Natural killer cell (primary cell): ENCODE measurements around the gene CTIF. TPM values are rescaled to one million over a fixed set of nuclear protein-coding genes. Genes with fewer than 3 reads are reported as not detected.

ENCODE experiments used
- ATAC-seq, 3 donors: fragments of 150-1000 bp in 2 of 3; fragments of 200-7000 bp in 1 of 3; cut with Tn5 transposase; 1 replicate in 1 of 3; 2 replicates in 2 of 3; pipeline ENCODE4 v1.10.0; 2021; ENCODE audit warnings: mild to moderate bottlenecking in 2 of 3, moderate library complexity in 2 of 3
- DNase-seq, 2 donors: peaks; one replicate each; pipeline versions ENCODE4 v3.0.0 to v3.0.0-alpha.2; 2013 to 2021; ENCODE audit warnings: mixed read lengths in 1 of 2
- H3K27ac ChIP-seq: one replicate; pipeline ENCODE4 v1.5.1; 2013; ENCODE audit warnings: mild to moderate bottlenecking, low read length
- H3K27me3 ChIP-seq: one replicate; pipeline ENCODE4 v1.6.1; 2013; ENCODE audit warnings: low read length; ENCODE audit not compliant: control insufficient read depth, insufficient read depth
- H3K36me3 ChIP-seq: one replicate; pipeline ENCODE4 v1.6.1; 2013; ENCODE audit warnings: low read length; ENCODE audit not compliant: control insufficient read depth, insufficient read depth
- H3K4me1 ChIP-seq: one replicate; pipeline ENCODE4 v1.6.1; 2013; ENCODE audit warnings: low read length; ENCODE audit not compliant: control insufficient read depth, insufficient read depth
- H3K4me3 ChIP-seq: one replicate; pipeline ENCODE4 v1.5.1; 2013; ENCODE audit warnings: low read length
- H3K9me3 ChIP-seq: one replicate; pipeline ENCODE4 v1.6.1; 2013; ENCODE audit warnings: low read length; ENCODE audit not compliant: control insufficient read depth, insufficient read depth
- H3K27ac Mint-ChIP-seq, 2 donors: one replicate each; pipeline ENCODE4 v1.8.0; 2022; ENCODE audit warnings: mild to moderate bottlenecking in 2 of 2, mixed read lengths in 2 of 2, moderate library complexity in 1 of 2
- H3K27me3 Mint-ChIP-seq, 2 donors: one replicate each; pipeline ENCODE4 v1.8.0; 2022; ENCODE audit warnings: low read depth in 2 of 2, mixed read lengths in 2 of 2
- H3K36me3 Mint-ChIP-seq: one replicate; pipeline ENCODE4 v1.8.0; 2022; ENCODE audit warnings: mixed read lengths
- H3K4me1 Mint-ChIP-seq, 2 donors: one replicate each; pipeline ENCODE4 v1.8.0; 2022; ENCODE audit warnings: mixed read lengths in 2 of 2
- H3K4me3 Mint-ChIP-seq: one replicate; pipeline ENCODE4 v1.8.0; 2022; ENCODE audit warnings: mild to moderate bottlenecking, moderate library complexity, mixed read lengths
- H3K9me3 Mint-ChIP-seq, 2 donors: one replicate each; pipeline ENCODE4 v1.8.0; 2022; ENCODE audit warnings: mixed read lengths in 2 of 2
- WGBS: methylation state at CpG from one replicate; pipeline ENCODE4 v1.1.7; 2013; ENCODE audit warnings: missing lambda C conversion rate; ENCODE audit not compliant: insufficient coverage; 5-methylcytosine and 5-hydroxymethylcytosine counted together
- intact Hi-C: fragments of 100-400 bp; cut with micrococcal nuclease; formaldehyde crosslinking; loops from one replicate; pipeline ENCODE4 v1.14.2; 2022
- total RNA-seq, 4 donors: library from RNA; stranded (reverse); fragments of 120-200 nt in 1 of 4; gene quantifications; one replicate each; pipeline versions ENCODE4 v1.2.3 to v1.2.4, GENCODE V29; 2013 to 2022
- TF ChIP-seq, protein P1 (sequence below): fragments of 200-600 bp; IDR thresholded peaks from one replicate; pipeline ENCODE4 v1.8.0; 2022; ENCODE audit warnings: antibody characterized with exemption

Gene CTIF
- total RNA-seq, 3 donors from 2014 or later (not counting 1 experiment from before 2014, with no cell fraction given): 6.9 to 10.2 (median 8.2) TPM

DNA sequence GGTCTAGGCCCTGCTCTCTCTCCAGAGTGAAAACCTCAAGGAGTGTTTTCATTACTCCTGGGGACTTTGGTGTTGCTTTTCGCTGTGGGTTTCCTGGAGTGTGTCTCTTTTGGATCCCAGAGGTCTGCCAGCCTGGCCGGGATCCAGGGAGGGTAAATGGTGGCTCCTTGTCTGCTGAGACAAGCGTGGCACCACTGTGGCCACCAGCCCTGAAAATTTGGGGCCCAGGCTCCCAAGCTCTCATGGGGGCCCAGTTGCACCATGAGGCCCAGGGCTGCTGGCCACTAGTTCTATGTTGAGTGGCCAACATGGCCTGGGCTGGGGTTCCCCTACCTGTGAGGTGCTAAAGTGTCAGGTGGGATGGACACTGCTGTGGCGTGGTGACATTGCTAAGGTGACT lies 144.8 kb downstream of the CTIF start:
- Mint-ChIP-seq H3K27me3 (no peaks in the 10 kb centered on the region), H3K36me3 (no peaks in the 10 kb centered on the region), H3K4me3 (no peak overlapping the region), H3K9me3 (no peaks in the 10 kb centered on the region), H3K4me1 (no peaks in the 10 kb centered on the region), H3K27ac (no peak overlapping the region)
- DNase-seq (no peak), ATAC-seq (no peak)
- intact Hi-C loops: no loop called here
- Histone ChIP-seq H3K36me3 (no peaks in the 10 kb centered on the region), H3K4me3 (no peak overlapping the region), H3K4me1 (no peaks in the 10 kb centered on the region), H3K27ac (no peak overlapping the region), H3K9me3 (no peaks in the 10 kb centered on the region), H3K27me3 (no peaks in the 10 kb centered on the region)
- TF ChIP-seq, protein P1, sequence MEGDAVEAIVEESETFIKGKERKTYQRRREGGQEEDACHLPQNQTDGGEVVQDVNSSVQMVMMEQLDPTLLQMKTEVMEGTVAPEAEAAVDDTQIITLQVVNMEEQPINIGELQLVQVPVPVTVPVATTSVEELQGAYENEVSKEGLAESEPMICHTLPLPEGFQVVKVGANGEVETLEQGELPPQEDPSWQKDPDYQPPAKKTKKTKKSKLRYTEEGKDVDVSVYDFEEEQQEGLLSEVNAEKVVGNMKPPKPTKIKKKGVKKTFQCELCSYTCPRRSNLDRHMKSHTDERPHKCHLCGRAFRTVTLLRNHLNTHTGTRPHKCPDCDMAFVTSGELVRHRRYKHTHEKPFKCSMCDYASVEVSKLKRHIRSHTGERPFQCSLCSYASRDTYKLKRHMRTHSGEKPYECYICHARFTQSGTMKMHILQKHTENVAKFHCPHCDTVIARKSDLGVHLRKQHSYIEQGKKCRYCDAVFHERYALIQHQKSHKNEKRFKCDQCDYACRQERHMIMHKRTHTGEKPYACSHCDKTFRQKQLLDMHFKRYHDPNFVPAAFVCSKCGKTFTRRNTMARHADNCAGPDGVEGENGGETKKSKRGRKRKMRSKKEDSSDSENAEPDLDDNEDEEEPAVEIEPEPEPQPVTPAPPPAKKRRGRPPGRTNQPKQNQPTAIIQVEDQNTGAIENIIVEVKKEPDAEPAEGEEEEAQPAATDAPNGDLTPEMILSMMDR: no peak
- 79% methylated on average over 4 of the region's 4 CpGs for WGBS

DNA sequence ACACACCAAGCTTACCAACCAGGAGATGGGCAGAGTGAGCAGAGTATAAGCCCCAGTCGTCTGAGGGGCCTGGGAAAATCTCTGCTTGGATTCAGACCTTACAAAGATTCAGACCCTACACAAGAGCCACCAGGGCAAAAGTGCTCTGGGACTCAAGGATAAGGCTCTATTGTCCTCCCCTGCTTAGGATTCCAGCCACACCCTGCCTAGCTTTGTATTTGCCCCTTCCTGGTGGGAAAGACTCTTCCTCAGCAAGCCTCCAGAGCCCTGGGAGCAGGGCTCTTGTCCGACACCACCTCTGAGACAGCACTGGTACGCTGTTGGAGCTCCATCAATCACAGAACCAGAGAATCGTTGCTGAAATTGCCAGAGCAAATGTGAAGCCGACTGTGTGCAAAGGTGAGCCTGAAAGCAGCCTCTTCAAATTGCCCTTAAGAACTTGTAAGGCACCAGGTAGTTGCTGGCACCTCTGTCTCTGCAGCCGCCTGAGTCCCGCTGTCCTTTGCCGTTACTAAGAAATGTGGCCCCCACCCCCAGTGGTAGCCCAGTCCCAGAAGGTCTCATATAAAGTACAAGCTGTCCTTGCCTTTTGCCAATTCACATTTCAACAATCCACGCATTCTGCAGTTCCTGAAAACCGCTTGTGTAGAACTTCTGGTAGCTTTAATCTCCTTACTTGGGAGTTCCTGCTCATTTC lies 148.7 kb downstream of the CTIF start:
- no peak overlapping the region for H3K27ac ChIP-seq
- no peaks in the 10 kb centered on the region for H3K4me1 ChIP-seq
- no peaks in the 10 kb centered on the region for H3K9me3 ChIP-seq
- no peak for DNase-seq
- no peaks in the 10 kb centered on the region for H3K36me3 ChIP-seq
- Mint-ChIP-seq H3K9me3 (no peaks in the 10 kb centered on the region), H3K36me3 (no peaks in the 10 kb centered on the region), H3K27ac (no peak overlapping the region), H3K4me1 (no peaks in the 10 kb centered on the region), H3K4me3 (no peak overlapping the region), H3K27me3 (no peaks in the 10 kb centered on the region)
- TF ChIP-seq, protein P1: no peak
- WGBS: 91% methylated on average over 10 of the region's 10 CpGs
- no peak overlapping the region for H3K4me3 ChIP-seq
- H3K27me3 ChIP-seq: no peaks in the 10 kb centered on the region
- intact Hi-C loops: no loop called here
- no peak for ATAC-seq

DNA sequence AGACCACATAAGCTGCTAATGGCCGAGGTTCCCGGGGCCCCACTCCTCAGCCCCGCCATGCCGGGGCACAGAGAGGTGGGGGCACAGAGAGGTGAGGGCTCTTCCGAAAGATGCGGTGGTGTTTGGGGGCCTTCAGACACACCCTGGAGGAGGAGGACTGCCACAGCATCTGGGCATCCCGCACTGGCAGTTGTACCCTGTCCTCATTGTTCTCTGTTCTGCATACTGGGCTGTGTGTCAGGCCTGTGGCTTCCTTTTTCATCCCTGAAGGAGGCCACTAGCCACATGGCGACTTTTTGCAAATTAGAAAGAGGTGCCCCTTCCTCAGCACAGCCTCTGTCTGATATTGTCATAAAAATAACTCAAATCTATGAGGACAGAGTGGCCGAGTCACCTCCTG lies 150.1 kb downstream of the CTIF start:
- H3K9me3 Mint-ChIP-seq: no peaks in the 10 kb centered on the region
- 85% methylated on average over 9 of the region's 9 CpGs for WGBS
- TF ChIP-seq, protein P1: no peak

DNA sequence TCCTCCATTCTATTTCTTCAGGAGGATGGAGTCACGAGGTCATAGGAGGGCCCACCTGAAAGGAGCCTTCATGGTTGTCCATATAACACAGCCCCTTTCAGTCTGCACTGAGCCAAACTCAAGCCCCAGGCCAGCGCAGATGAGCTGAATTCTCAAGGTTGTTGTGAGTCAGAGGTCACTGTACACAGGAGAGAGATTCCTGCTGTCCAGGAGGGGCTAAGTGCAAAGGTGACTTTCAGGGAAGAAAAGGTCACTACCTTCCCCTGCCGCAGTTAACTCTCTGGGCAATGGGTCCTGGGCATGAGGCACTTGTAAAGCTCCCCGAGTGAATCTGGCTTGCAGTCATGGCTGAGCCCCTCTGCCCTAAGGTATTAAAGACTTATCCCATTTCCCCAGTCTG lies 150.7 kb downstream of the CTIF start:
- intact Hi-C loops: no loop called here
- Histone ChIP-seq H3K9me3 (no peaks in the 10 kb centered on the region), H3K4me3 (no peak overlapping the region), H3K27ac (no peak overlapping the region), H3K4me1 (no peaks in the 10 kb centered on the region), H3K27me3 (no peaks in the 10 kb centered on the region), H3K36me3 (no peaks in the 10 kb centered on the region)
- Mint-ChIP-seq H3K36me3 (no peaks in the 10 kb centered on the region), H3K4me1 (no peaks in the 10 kb centered on the region), H3K27me3 (no peaks in the 10 kb centered on the region), H3K4me3 (no peak overlapping the region), H3K9me3 (no peaks in the 10 kb centered on the region), H3K27ac (no peak overlapping the region)
- TF ChIP-seq, protein P1: no peak
- 93% methylated on average over 4 of the region's 4 CpGs for WGBS
- ATAC-seq: no peak
- no peak for DNase-seq

More for the DNA sequence above, 150.1 kb downstream of the CTIF start:
- Histone ChIP-seq H3K4me3 (no peak overlapping the region), H3K27ac (no peak overlapping the region), H3K4me1 (no peaks in the 10 kb centered on the region), H3K36me3 (no peaks in the 10 kb centered on the region), H3K9me3 (no peaks in the 10 kb centered on the region), H3K27me3 (no peaks in the 10 kb centered on the region)
- ATAC-seq: no peak
- no peak for DNase-seq
- intact Hi-C loops: no loop called here
- Mint-ChIP-seq H3K27ac (no peak overlapping the region), H3K36me3 (no peaks in the 10 kb centered on the region), H3K4me3 (no peak overlapping the region), H3K4me1 (no peaks in the 10 kb centered on the region), H3K27me3 (no peaks in the 10 kb centered on the region)
